ENCODE measurements around the gene PKM.

The PKM gene

GRCh38 chr15:72166716-72167417 is 64.1 kb downstream of the PKM start:
- Mint-ChIP-seq H3K4me1 (no peaks in the 10 kb centered on the region), H3K9me3 (no peaks in the 10 kb centered on the region), H3K27me3 (no peaks in the 10 kb centered on the region), H3K4me3 (no peak overlapping the region), H3K27ac (no peak overlapping the region), H3K36me3 (no peaks in the 10 kb centered on the region)

- Mint-ChIP-seq H3K9me3 (no peaks in the 10 kb centered on the region), H3K27me3 (no peaks in the 10 kb centered on the region), H3K4me1 (no peaks in the 10 kb centered on the region), H3K4me3 (no peak overlapping the region), H3K27ac (no peak overlapping the region), H3K36me3 (no peaks in the 10 kb centered on the region)
Observed at GRCh38 chr15:72163719-72164118, 67.3 kb downstream of the PKM start.

- Mint-ChIP-seq H3K9me3 (no peaks in the 10 kb centered on the region), H3K36me3 (no peaks in the 10 kb centered on the region), H3K4me1 (no peaks in the 10 kb centered on the region), H3K27me3 (no peaks in the 10 kb centered on the region), H3K27ac (no peak overlapping the region), H3K4me3 (no peak overlapping the region)
Observed at GRCh38 chr15:72162569-72162968, 68.4 kb downstream of the PKM start.

- no peak overlapping the region for H3K4me3 Mint-ChIP-seq
- H3K36me3 Mint-ChIP-seq = no peaks in the 10 kb centered on the region
- H3K27me3 Mint-ChIP-seq = no peaks in the 10 kb centered on the region
- H3K9me3 Mint-ChIP-seq = no peaks in the 10 kb centered on the region
- no peak overlapping the region for H3K27ac Mint-ChIP-seq
- no peaks in the 10 kb centered on the region for H3K4me1 Mint-ChIP-seq
Observed at GRCh38 chr15:72161361-72162132, 69.4 kb downstream of the PKM start.

- peaks cover under 1% of the 10 kb centered on the region for H3K4me1 Mint-ChIP-seq
- H3K9me3 Mint-ChIP-seq = no peaks in the 10 kb centered on the region
- no peak overlapping the region for H3K4me3 Mint-ChIP-seq
- no peaks in the 10 kb centered on the region for H3K27me3 Mint-ChIP-seq
- H3K36me3 Mint-ChIP-seq = no peaks in the 10 kb centered on the region
- H3K27ac Mint-ChIP-seq = no peak overlapping the region
Observed at GRCh38 chr15:72160696-72161245, 70.2 kb downstream of the PKM start.

- H3K4me3 Mint-ChIP-seq = no peak overlapping the region
- peaks cover 4% of the 10 kb centered on the region for H3K4me1 Mint-ChIP-seq
- no peak overlapping the region for H3K27ac Mint-ChIP-seq
- no peaks in the 10 kb centered on the region for H3K9me3 Mint-ChIP-seq
- no peaks in the 10 kb centered on the region for H3K27me3 Mint-ChIP-seq
- no peaks in the 10 kb centered on the region for H3K36me3 Mint-ChIP-seq
Observed at GRCh38 chr15:72156928-72157327, 74.1 kb downstream of the PKM start.

- Mint-ChIP-seq H3K27ac (no peak overlapping the region), H3K36me3 (no peaks in the 10 kb centered on the region), H3K4me1 (peaks cover 4% of the 10 kb centered on the region), H3K27me3 (no peaks in the 10 kb centered on the region), H3K4me3 (peak overlapping the region; percentile 85), H3K9me3 (no peaks in the 10 kb centered on the region)
Observed at GRCh38 chr15:72155635-72156616, 75.1 kb downstream of the PKM start.

- Mint-ChIP-seq H3K27me3 (no peaks in the 10 kb centered on the region), H3K36me3 (no peaks in the 10 kb centered on the region), H3K4me3 (peak overlapping the region; percentile 85), H3K9me3 (no peaks in the 10 kb centered on the region), H3K4me1 (peaks cover 4% of the 10 kb centered on the region), H3K27ac (no peak overlapping the region)
Observed at GRCh38 chr15:72155003-72155621, 75.9 kb downstream of the PKM start.

- Mint-ChIP-seq H3K36me3 (no peaks in the 10 kb centered on the region), H3K4me3 (no peak overlapping the region), H3K4me1 (peaks cover 4% of the 10 kb centered on the region), H3K27me3 (no peaks in the 10 kb centered on the region), H3K9me3 (no peaks in the 10 kb centered on the region), H3K27ac (no peak overlapping the region)
Observed at GRCh38 chr15:72154316-72154715, 76.7 kb downstream of the PKM start.

- Mint-ChIP-seq H3K36me3 (no peaks in the 10 kb centered on the region), H3K27ac (no peak overlapping the region), H3K4me3 (no peak overlapping the region), H3K4me1 (peaks cover 4% of the 10 kb centered on the region), H3K9me3 (no peaks in the 10 kb centered on the region), H3K27me3 (no peaks in the 10 kb centered on the region)
Observed at GRCh38 chr15:72153269-72154000, 77.6 kb downstream of the PKM start.
